Measurements from ENCODE around the gene TECR. TPM values are rescaled to one million over a fixed set of nuclear protein-coding genes. Genes with fewer than 3 reads are reported as not detected.

The TECR gene
- total and polyA plus RNA-seq, 2 of the 4 experiments (the other 2 are of a cell fraction), result 46.2 to 81.2 TPM

GRCh38 chr19:14530005-14530348, 583 bp downstream of the TECR start:
- ATAC-seq (ENCODE audit: low read depth), result peak; percentile 3
- Histone ChIP-seq H3K79me1 (ENCODE audit: low read depth in 1 of 2, low read length in 2 of 2) (peaks cover 15 to 41% of the 10 kb centered on the region in 2 experiments; a peak in 3 of 4 replicates), H3K36me3 (ENCODE audit: control insufficient read depth, insufficient read depth, low read length) (no peaks in the 10 kb centered on the region), H2AK5ac (ENCODE audit: low read depth, low read length) (peak overlapping the region; percentile 34; the same call in 1 of the 2 replicates), H3K18ac (ENCODE audit: low read depth, low read length) (peak overlapping the region; percentile 14; the same call in 1 of the 2 replicates), H2AFZ (replicated peaks; ENCODE audit: low read length, poor library complexity) (peak overlapping the region; percentile 97), H2BK120ac (ENCODE audit: low read depth, low read length) (0 out of 2 replicates have a peak overlapping the region, but pooled peaks have one; percentile 13), H2BK20ac (ENCODE audit: low read depth, low read length) (no peak overlapping the region), H3K9ac (ENCODE audit: low read depth, low read length) (peak overlapping the region; percentile 89), H3K9me3 (ENCODE audit: control insufficient read depth, insufficient read depth, low read length) (no peaks in the 10 kb centered on the region), H3K27me3 (ENCODE audit: control insufficient read depth, insufficient read depth, low read length) (no peaks in the 10 kb centered on the region), H3K56ac (ENCODE audit: extremely low read depth, insufficient read depth, low read length) (peak overlapping the region; percentile 43), H3K23ac (ENCODE audit: low read depth, low read length) (peak overlapping the region; percentile 77; the same call in 1 of the 2 replicates), H4K8ac (ENCODE audit: low read depth in 2 of 2, low read length in 2 of 2) (peak overlapping the region; percentile 9 to 70; a peak in 3 of 4 replicates), H3K4me2 (ENCODE audit: low read depth, low read length) (peak overlapping the region; percentile 92), H3K4me3 (ENCODE audit: insufficient read depth, low read depth, low read length) (peak overlapping the region; percentile 80), H3K14ac (replicated peaks; ENCODE audit: low read depth, low read length) (peak overlapping the region; percentile 66), H3K9me1 (ENCODE audit: insufficient read depth, low read length) (peaks cover 5% of the 10 kb centered on the region; the same call in 1 of the 2 replicates), H3K4ac (ENCODE audit: low read depth, low read length) (peak overlapping the region; percentile 64), H4K20me1 (ENCODE audit: insufficient read depth, low read length) (peaks cover 3% of the 10 kb centered on the region; the same call in 1 of the 2 replicates), H2BK15ac (ENCODE audit: low read depth, low read length) (peak overlapping the region; percentile 25; the same call in 1 of the 3 replicates), H2BK5ac (ENCODE audit: low read depth, low read length, poor library complexity, severe bottlenecking) (peak overlapping the region; percentile 57), H3K4me1 (ENCODE audit: control insufficient read depth, insufficient read depth, low read length) (peaks cover 2% of the 10 kb centered on the region; the same call in 1 of the 2 replicates), H4K5ac (ENCODE audit: low read depth, low read length) (peak overlapping the region; percentile 69), H3K27ac (ENCODE audit: insufficient read depth, low read length) (peak overlapping the region; percentile 78), H4K91ac (ENCODE audit: insufficient read depth, low read depth, low read length) (peak overlapping the region; percentile 10; the same call in 1 of the 2 replicates), H2AK9ac (replicated peaks; ENCODE audit: low read depth, low read length, poor library complexity) (peak overlapping the region; percentile 87)
- ChIA-PET CTCF (no interaction called here), POLR2A (ENCODE audit: unreplicated experiment) (no interaction called here)
- dilution Hi-C loops (cut with HindIII; ENCODE audit: low sequenced_read_pairs, unreplicated experiment) (no loop called here), in situ Hi-C loops (cut with MboI; ENCODE audit: low sequenced_read_pairs) (no loop called here), intact Hi-C loops (cut with micrococcal nuclease) (no loop called here)
- TF ChIP-seq, protein P1, sequence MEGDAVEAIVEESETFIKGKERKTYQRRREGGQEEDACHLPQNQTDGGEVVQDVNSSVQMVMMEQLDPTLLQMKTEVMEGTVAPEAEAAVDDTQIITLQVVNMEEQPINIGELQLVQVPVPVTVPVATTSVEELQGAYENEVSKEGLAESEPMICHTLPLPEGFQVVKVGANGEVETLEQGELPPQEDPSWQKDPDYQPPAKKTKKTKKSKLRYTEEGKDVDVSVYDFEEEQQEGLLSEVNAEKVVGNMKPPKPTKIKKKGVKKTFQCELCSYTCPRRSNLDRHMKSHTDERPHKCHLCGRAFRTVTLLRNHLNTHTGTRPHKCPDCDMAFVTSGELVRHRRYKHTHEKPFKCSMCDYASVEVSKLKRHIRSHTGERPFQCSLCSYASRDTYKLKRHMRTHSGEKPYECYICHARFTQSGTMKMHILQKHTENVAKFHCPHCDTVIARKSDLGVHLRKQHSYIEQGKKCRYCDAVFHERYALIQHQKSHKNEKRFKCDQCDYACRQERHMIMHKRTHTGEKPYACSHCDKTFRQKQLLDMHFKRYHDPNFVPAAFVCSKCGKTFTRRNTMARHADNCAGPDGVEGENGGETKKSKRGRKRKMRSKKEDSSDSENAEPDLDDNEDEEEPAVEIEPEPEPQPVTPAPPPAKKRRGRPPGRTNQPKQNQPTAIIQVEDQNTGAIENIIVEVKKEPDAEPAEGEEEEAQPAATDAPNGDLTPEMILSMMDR (conservative IDR thresholded peaks at IDR 0.05; ENCODE audit: low read depth, low read length), result no peak
- peak; percentile 77 for TF ChIP-seq CEBPB (IDR thresholded peaks at IDR 0.05; ENCODE audit: low read depth, low read length)
- WGBS, 2 experiments (ENCODE audit: extremely low coverage in 2 of 2, insufficient read length in 1 of 2), result 0% methylated on average over 2 of the region's 18 CpGs; no CpG with 5 or more reads in 1 of the 2 experiments
- no TSS peak for BruUV-seq (replicated peaks)
- DNase-seq, result no peak

Measured in IMR-90 (cell line).